Activated CD8-positive, alpha-beta T cell treated with anti-CD3 and anti-CD28 coated beads for 36 hours (primary cell): Measurements from ENCODE around the gene OR3A3. TPM values are rescaled to one million over a fixed set of nuclear protein-coding genes. Genes with fewer than 3 reads are reported as not detected.
"Not testable (repeated sequence)": the region's sequence is repeated elsewhere in the genome, so short reads cannot be mapped to it uniquely, and the experiment has no call there.

ENCODE experiments used
- ATAC-seq: fragments of 200-7000 bp; cut with Tn5 transposase; one replicate; pipeline ENCODE4 v1.10.0; 2021; ENCODE audit warnings: mild to moderate bottlenecking, moderate library complexity
- CTCF ChIA-PET: fragments of 350-600 bp; sonication (Branson Sonifier 250); formaldehyde crosslinking; loops from one replicate; lab custom pipeline; 2021; ENCODE audit warnings: antibody characterized with exemption; lab: Charles Lee
- POLR2A ChIA-PET: fragments of 350-600 bp; sonication (Branson Sonifier 250); formaldehyde crosslinking; loops from one replicate; lab custom pipeline; 2021; ENCODE audit warnings: antibody characterized with exemption; lab: Charles Lee
- DNase-seq: peaks from one replicate; pipeline ENCODE4 v3.0.0-alpha.2; 2020
- H3K27ac Mint-ChIP-seq: one replicate; pipeline ENCODE4 v1.8.0; 2021; ENCODE audit warnings: mild to moderate bottlenecking, mixed read lengths
- H3K27me3 Mint-ChIP-seq: one replicate; pipeline ENCODE4 v1.8.0; 2021; ENCODE audit warnings: mixed read lengths
- H3K36me3 Mint-ChIP-seq: one replicate; pipeline ENCODE4 v1.8.0; 2021; ENCODE audit warnings: low read depth, mixed read lengths
- H3K4me1 Mint-ChIP-seq: one replicate; pipeline ENCODE4 v1.8.0; 2021; ENCODE audit warnings: low read depth, mixed read lengths
- H3K4me3 Mint-ChIP-seq: one replicate; pipeline ENCODE4 v1.8.0; 2021; ENCODE audit warnings: mild to moderate bottlenecking, moderate library complexity, mixed read lengths
- H3K9me3 Mint-ChIP-seq: one replicate; pipeline ENCODE4 v1.8.0; 2021; ENCODE audit warnings: mixed read lengths
- CTCF ChIP-seq: fragments of 200-600 bp; IDR thresholded peaks from one replicate; pipeline ENCODE4 v1.8.0; 2022; ENCODE audit warnings: antibody characterized with exemption, mild to moderate bottlenecking
- intact Hi-C: fragments of 100-400 bp; cut with micrococcal nuclease; formaldehyde crosslinking; loops from one replicate; pipeline ENCODE4 v1.10.0; 2022
- total RNA-seq, 2 experiments: library from RNA; stranded (reverse); gene quantifications; one replicate each; pipeline ENCODE4 v1.2.3, GENCODE V29; 2021

OR3A3 gene
- total RNA-seq, 2 experiments from 2014 or later = not detected

GRCh38 chr17:3389791-3390190 is 21.4 kb upstream of the OR3A3 start:
- Mint-ChIP-seq H3K36me3 (no peaks in the 10 kb centered on the region), H3K27me3 (peaks cover 25% of the 10 kb centered on the region), H3K9me3 (no peaks in the 10 kb centered on the region), H3K4me3 (no peak overlapping the region), H3K4me1 (no peaks in the 10 kb centered on the region), H3K27ac (no peak overlapping the region)
- ChIA-PET POLR2A (interaction anchor here (0.7 kb wide), 1 partner anchor 13 kb away, joined by 3 read pairs; no protein-coding TSS in a partner anchor), CTCF (interaction anchor here (1.7 kb wide), 1 partner anchor 13 kb away, joined by 6 read pairs; no protein-coding TSS in a partner anchor)
- TF ChIP-seq CTCF = no peak
- intact Hi-C loops = no loop called here
- DNase-seq (no peak), ATAC-seq (no peak)

- H3K27ac Mint-ChIP-seq, H3K36me3 Mint-ChIP-seq, CTCF ChIA-PET, H3K4me3 Mint-ChIP-seq, H3K27me3 Mint-ChIP-seq, intact Hi-C loops, H3K4me1 Mint-ChIP-seq, ATAC-seq, POLR2A ChIA-PET, H3K9me3 Mint-ChIP-seq: not testable (repeated sequence)
- peak; percentile 16 for DNase-seq
Measured at GRCh38 chr17:3397801-3398200, 13.4 kb upstream of the OR3A3 start.

- no peaks in the 10 kb centered on the region for H3K4me1 Mint-ChIP-seq
- no peaks in the 10 kb centered on the region for H3K9me3 Mint-ChIP-seq
- H3K27ac Mint-ChIP-seq = no peak within 1 kb of the TSS
- ChIA-PET CTCF (no interaction called here), POLR2A (no interaction called here)
- H3K36me3 Mint-ChIP-seq = no peaks in the 10 kb centered on the region
- peaks cover 9% of the 10 kb centered on the region for H3K27me3 Mint-ChIP-seq
- ATAC-seq (no peak), DNase-seq (no peak)
- TF ChIP-seq CTCF = no peak
- intact Hi-C loops = no loop called here
- no peak within 1 kb of the TSS for H3K4me3 Mint-ChIP-seq
Measured at GRCh38 chr17:3398310-3398709, 12.9 kb upstream of the OR3A3 start, which contains the start of gene OR1E1. Gene OR1E1 (minus strand): TSS chr17:3398410. CDS start chr17:3398410, 0 bp downstream.

- Mint-ChIP-seq H3K9me3 (no peaks in the 10 kb centered on the region), H3K27ac (no peak overlapping the region), H3K4me3 (no peak overlapping the region), H3K27me3 (peaks cover 7% of the 10 kb centered on the region), H3K36me3 (no peaks in the 10 kb centered on the region), H3K4me1 (no peaks in the 10 kb centered on the region)
- intact Hi-C loops = no loop called here
- ATAC-seq (no peak), DNase-seq (no peak)
- POLR2A ChIA-PET = no interaction called here
- no peak for TF ChIP-seq CTCF
- CTCF ChIA-PET = no interaction called here
Measured at GRCh38 chr17:3400055-3400454, 11.1 kb upstream of the OR3A3 start.

- ChIA-PET POLR2A (interaction anchor here (0.7 kb wide), 1 partner anchor 35 kb away, joined by 3 read pairs; no protein-coding TSS in a partner anchor), CTCF (no interaction called here)
- no peak for TF ChIP-seq CTCF
- intact Hi-C loops = no loop called here
- Mint-ChIP-seq H3K4me3 (no peak overlapping the region), H3K27me3 (peaks cover 4% of the 10 kb centered on the region), H3K4me1 (no peaks in the 10 kb centered on the region), H3K27ac (no peak overlapping the region), H3K9me3 (no peaks in the 10 kb centered on the region), H3K36me3 (no peaks in the 10 kb centered on the region)
- DNase-seq (no peak), ATAC-seq (no peak)
Measured at GRCh38 chr17:3401786-3402185, 9.4 kb upstream of the OR3A3 start.

- ATAC-seq, CTCF ChIA-PET, POLR2A ChIA-PET, intact Hi-C loops, H3K4me1 Mint-ChIP-seq, H3K27ac Mint-ChIP-seq, DNase-seq, H3K4me3 Mint-ChIP-seq, H3K36me3 Mint-ChIP-seq, H3K27me3 Mint-ChIP-seq: not testable (repeated sequence)
- peaks cover 13% of the 10 kb centered on the region for H3K9me3 Mint-ChIP-seq
Measured at GRCh38 chr17:3403856-3404255, 7.3 kb upstream of the OR3A3 start.

- intact Hi-C loops, CTCF ChIA-PET, ATAC-seq, H3K4me3 Mint-ChIP-seq, H3K27ac Mint-ChIP-seq, H3K4me1 Mint-ChIP-seq, H3K36me3 Mint-ChIP-seq, DNase-seq: not testable (repeated sequence)
- POLR2A ChIA-PET = interaction anchor here (0.6 kb wide), 1 partner anchor 19 kb away, joined by 4 read pairs; no protein-coding TSS in a partner anchor
- peaks cover 25% of the 10 kb centered on the region for H3K27me3 Mint-ChIP-seq
- H3K9me3 Mint-ChIP-seq = peaks cover 12% of the 10 kb centered on the region
Measured at GRCh38 chr17:3412216-3412615, 1.0 kb downstream of the OR3A3 start.
